SK-N-SH (cell line): ENCODE measurements around the gene EXOC7. TPM values are rescaled to one million over a fixed set of nuclear protein-coding genes. Genes with fewer than 3 reads are reported as not detected.

Experiments
- CTCF ChIA-PET: fragments of 300-600, 350-600 bp; formaldehyde crosslinking; extraction: SDS; loops from one replicate; lab custom pipeline; 2021; lab: Yijun Ruan, JAX
- POLR2A ChIA-PET: fragments of 350-600 bp; sonication (Branson Sonifier 250); formaldehyde crosslinking; extraction: SDS; loops from one replicate; lab custom pipeline; 2020; ENCODE audit warnings: antibody characterized with exemption, inconsistent platforms; lab: Yijun Ruan, JAX
- DNase-seq: peaks from one replicate; pipeline ENCODE4 v3.0.0; 2012
- H2AFZ ChIP-seq: fragments of 200-600 bp; sonication (generic); 2 replicates; pipeline ENCODE4 v1.8.1; 2016; ENCODE audit warnings: antibody characterized with exemption, mild to moderate bottlenecking, low read depth
- H3F3A ChIP-seq: fragments of 200-600 bp; sonication (generic); replicated peaks from 2 replicates; pipeline ENCODE3; 2016; ENCODE audit warnings: antibody characterized with exemption, mild to moderate bottlenecking; ENCODE audit not compliant: insufficient read depth
- H3K27ac ChIP-seq, 2 experiments: fragments of 200-500 bp in 1 of 2; fragments of 200-600 bp in 1 of 2; sonication (Bioruptor generic) in 1 of 2; sonication (generic), shearing (Covaris generic) in 1 of 2; 2 replicates each; pipeline versions ENCODE4 v1.5.1 to v1.6.1; 2014 to 2016; ENCODE audit warnings: low read depth in 2 of 2, inconsistent platforms in 1 of 2, low read length in 1 of 2, mild to moderate bottlenecking in 1 of 2, mixed read lengths in 1 of 2
- H3K27me3 ChIP-seq: fragments of 200-600 bp; sonication (generic), shearing (Covaris generic); 2 replicates; pipeline ENCODE4 v1.6.1; 2016; ENCODE audit warnings: mixed run types; ENCODE audit not compliant: insufficient read depth
- H3K36me3 ChIP-seq, 2 experiments: fragments of 200-500 bp in 1 of 2; fragments of 200-600 bp in 1 of 2; sonication (Bioruptor generic) in 1 of 2; sonication (generic) in 1 of 2; replicated peaks in 1 of 2; 2 replicates each; pipeline versions ENCODE3 to v1.5.1; 2014 to 2016; ENCODE audit warnings: low read length in 1 of 2, mild to moderate bottlenecking in 1 of 2; ENCODE audit not compliant: insufficient read depth in 2 of 2, control insufficient read depth in 1 of 2
- H3K4me1 ChIP-seq, 2 experiments: fragments of 200-500 bp in 1 of 2; fragments of 200-600 bp in 1 of 2; sonication (Bioruptor generic) in 1 of 2; sonication (generic), shearing (Covaris generic) in 1 of 2; 2 replicates each; pipeline versions ENCODE4 v1.5.1 to v1.6.1; 2014 to 2016; ENCODE audit warnings: low read depth in 1 of 2, low read length in 1 of 2, mixed run types in 1 of 2; ENCODE audit not compliant: insufficient read depth in 2 of 2, control insufficient read depth in 1 of 2
- H3K4me2 ChIP-seq: fragments of 200-600 bp; sonication (generic), shearing (Covaris generic); 2 replicates; pipeline ENCODE4 v1.6.1; 2017; ENCODE audit warnings: mixed run types
- H3K4me3 ChIP-seq, 2 experiments: fragments of 200-500 bp in 1 of 2; fragments of 200-600 bp in 1 of 2; sonication (Bioruptor generic) in 1 of 2; sonication (generic), shearing (Covaris generic) in 1 of 2; 2 replicates each; pipeline versions ENCODE4 v1.5.1 to v1.8.1; 2014 to 2016; ENCODE audit warnings: low read depth in 2 of 2, inconsistent platforms in 1 of 2, low read length in 1 of 2, mild to moderate bottlenecking in 1 of 2, mixed read lengths in 1 of 2, moderate library complexity in 1 of 2
- H3K79me2 ChIP-seq: fragments of 200-600 bp; sonication (generic); 2 replicates; pipeline ENCODE4 v1.8.1; 2017; ENCODE audit warnings: mild to moderate bottlenecking; ENCODE audit not compliant: insufficient read depth
- H3K9ac ChIP-seq: fragments of 200-600 bp; sonication (generic); 2 replicates; pipeline ENCODE4 v1.6.1; 2017; ENCODE audit warnings: mixed run types
- H3K9me2 ChIP-seq: fragments of 200-600 bp; sonication (generic); 2 replicates; pipeline ENCODE4 v1.6.1; 2017; ENCODE audit warnings: mixed run types
- H3K9me3 ChIP-seq: fragments of 200-600 bp; sonication (generic); 2 replicates; pipeline ENCODE4 v1.6.1; 2017; ENCODE audit warnings: mixed run types, mild to moderate bottlenecking, moderate library complexity
- H4K20me1 ChIP-seq: fragments of 200-600 bp; sonication (generic); 2 replicates; pipeline ENCODE4 v1.6.1; 2017; ENCODE audit warnings: mild to moderate bottlenecking, mixed run types; ENCODE audit not compliant: insufficient read depth
- CHD2 ChIP-seq: fragments of 150-350 bp; IDR thresholded peaks from 2 replicates; pipeline ENCODE4 v1.6.1; 2018; ENCODE audit warnings: low read length; ENCODE audit not compliant: partially characterized antibody
- ELF1 ChIP-seq: IDR thresholded peaks from 2 replicates; pipeline ENCODE4 v1.4.0; 2012
- EP300 ChIP-seq, 2 experiments: IDR thresholded peaks; 2 replicates each; pipeline versions ENCODE4 v1.4.0 to v1.6.1; 2012; ENCODE audit warnings: borderline replicate concordance in 1 of 2, low read depth in 1 of 2, low read length in 1 of 2
- FOXJ3 ChIP-seq: sonication (generic); formaldehyde crosslinking; IDR thresholded peaks from 2 replicates; pipeline ENCODE4 v1.5.1; 2020; ENCODE audit warnings: mild to moderate bottlenecking, missing genetic modification reagents
- GABPA ChIP-seq: IDR thresholded peaks from 2 replicates; pipeline ENCODE4 v1.4.0; 2012; ENCODE audit warnings: low read depth, mild to moderate bottlenecking
- JUND ChIP-seq: IDR thresholded peaks from 2 replicates; pipeline ENCODE4 v1.4.0; 2012
- MEF2A ChIP-seq: IDR thresholded peaks from 2 replicates; pipeline ENCODE4 v1.4.0; 2012; ENCODE audit warnings: low read depth, borderline replicate concordance
- MXI1 ChIP-seq: IDR thresholded peaks from 2 replicates; pipeline ENCODE4 v1.6.1; 2012; ENCODE audit warnings: mild to moderate bottlenecking, low read depth, low read length, improper control_type of control experiment
- NFIC ChIP-seq: IDR thresholded peaks from 2 replicates; pipeline ENCODE4 v1.4.0; 2012; ENCODE audit warnings: borderline replicate concordance
- NRF1 ChIP-seq: IDR thresholded peaks from 2 replicates; pipeline ENCODE4 v1.6.1; 2012; ENCODE audit warnings: low read depth, mild to moderate bottlenecking, low read length
- POLR2AphosphoS5 ChIP-seq: IDR thresholded peaks from 2 replicates; pipeline ENCODE4 v1.6.1; 2012; ENCODE audit warnings: low read depth, low read length
- RCOR1 ChIP-seq: fragments of 150-350 bp; IDR thresholded peaks from 2 replicates; pipeline ENCODE4 v1.6.1; 2017; ENCODE audit warnings: antibody characterized with exemption, low read length
- SMC3 ChIP-seq: IDR thresholded peaks from 2 replicates; pipeline ENCODE4 v1.6.1; 2012; ENCODE audit warnings: low read depth, low read length, improper control_type of control experiment
- TEAD4 ChIP-seq: IDR thresholded peaks from 2 replicates; pipeline ENCODE4 v1.4.0; 2012; ENCODE audit warnings: mild to moderate bottlenecking, borderline replicate concordance; ENCODE audit not compliant: insufficient read depth
- YY1 ChIP-seq: IDR thresholded peaks from 2 replicates; pipeline ENCODE4 v1.4.0; 2012; ENCODE audit warnings: low read depth, mild to moderate bottlenecking
- WGBS: methylation state at CpG from one replicate; pipeline ENCODE4 v1.1.6; 2017; ENCODE audit warnings: low lambda C conversion rate; 5-methylcytosine and 5-hydroxymethylcytosine counted together
- polyA plus RNA-seq, 3 experiments: library from polyadenylated mRNA; depleted of rRNA; stranded (reverse); fragments of >200 nt; gene quantifications; 2 replicates each; pipeline ENCODE4 v1.2.3, GENCODE V29; 2012
- TF ChIP-seq, protein P1 (sequence below): fragments of 200-600 bp; sonication (generic); IDR thresholded peaks from 2 replicates; pipeline ENCODE4 v1.6.1; 2017; ENCODE audit warnings: antibody characterized with exemption, mild to moderate bottlenecking, moderate library complexity
- TF ChIP-seq, protein P2 (sequence below): fragments of 150-350 bp; IDR thresholded peaks from 2 replicates; pipeline ENCODE4 v1.6.1; 2017; ENCODE audit warnings: antibody characterized with exemption, low read length, low read depth, borderline replicate concordance
- TF ChIP-seq, protein P3 (sequence below): IDR thresholded peaks from 2 replicates; pipeline ENCODE4; 2012
- TF ChIP-seq, protein P4 (sequence below): IDR thresholded peaks from 2 replicates; pipeline ENCODE4 v1.4.0; 2012; ENCODE audit warnings: low read depth, borderline replicate concordance
- TF ChIP-seq, protein P5 (sequence below): IDR thresholded peaks from 2 replicates; pipeline ENCODE4 v1.4.0; 2012; ENCODE audit warnings: low read depth, borderline replicate concordance

Gene EXOC7
- polyA plus RNA-seq, 1 of the 3 experiments (the other 2 are of a cell fraction), result 129 TPM

DNA sequence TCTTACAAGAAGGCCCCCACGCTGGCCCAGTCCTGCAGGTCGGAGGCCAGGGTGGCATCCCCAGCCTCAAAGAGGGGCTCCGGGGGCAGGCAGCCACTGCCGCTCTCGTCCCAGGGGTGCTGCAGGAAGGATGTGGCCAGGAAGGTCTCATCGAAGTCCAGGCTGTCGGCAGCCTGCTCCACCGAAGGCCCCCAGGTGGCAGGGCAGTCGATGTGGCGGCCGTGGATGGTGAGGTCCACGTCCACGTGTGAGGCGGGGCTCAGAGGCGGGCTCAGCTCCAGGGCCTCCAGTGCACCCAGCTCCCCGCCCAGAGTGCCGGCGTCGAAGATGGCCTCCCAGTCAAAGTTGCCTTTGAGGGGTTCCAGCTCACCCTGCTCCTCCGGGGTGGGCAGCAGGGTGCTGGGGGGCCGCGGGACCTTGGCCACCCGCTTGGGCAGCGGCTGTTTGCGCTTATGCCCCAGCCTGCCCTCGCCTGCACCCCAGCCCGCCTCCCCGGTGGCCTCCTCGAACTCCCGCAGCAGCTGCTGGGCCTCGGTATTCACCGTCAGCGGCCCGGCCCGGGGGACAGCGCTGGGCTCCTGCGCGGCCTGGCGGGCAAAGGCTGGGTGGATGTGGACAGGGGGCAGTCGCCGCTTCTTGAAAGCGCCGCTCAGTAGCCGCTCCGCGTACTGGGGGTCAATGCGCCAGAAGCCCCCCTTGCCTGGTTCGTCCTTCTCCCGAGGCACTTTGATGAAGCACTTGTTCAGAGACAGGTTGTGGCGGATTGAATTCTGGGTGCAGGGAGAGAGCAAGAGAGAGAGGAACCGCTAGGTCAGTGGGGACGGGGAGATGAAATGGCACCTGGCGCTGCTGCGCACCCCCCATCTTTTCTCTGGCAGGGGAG is 34.0 kb upstream of the EXOC7 start (continued):
- TF ChIP-seq SMC3 (no peak), MXI1 (no peak), NFIC (no peak), GABPA (no peak)
- TF ChIP-seq, protein P1, sequence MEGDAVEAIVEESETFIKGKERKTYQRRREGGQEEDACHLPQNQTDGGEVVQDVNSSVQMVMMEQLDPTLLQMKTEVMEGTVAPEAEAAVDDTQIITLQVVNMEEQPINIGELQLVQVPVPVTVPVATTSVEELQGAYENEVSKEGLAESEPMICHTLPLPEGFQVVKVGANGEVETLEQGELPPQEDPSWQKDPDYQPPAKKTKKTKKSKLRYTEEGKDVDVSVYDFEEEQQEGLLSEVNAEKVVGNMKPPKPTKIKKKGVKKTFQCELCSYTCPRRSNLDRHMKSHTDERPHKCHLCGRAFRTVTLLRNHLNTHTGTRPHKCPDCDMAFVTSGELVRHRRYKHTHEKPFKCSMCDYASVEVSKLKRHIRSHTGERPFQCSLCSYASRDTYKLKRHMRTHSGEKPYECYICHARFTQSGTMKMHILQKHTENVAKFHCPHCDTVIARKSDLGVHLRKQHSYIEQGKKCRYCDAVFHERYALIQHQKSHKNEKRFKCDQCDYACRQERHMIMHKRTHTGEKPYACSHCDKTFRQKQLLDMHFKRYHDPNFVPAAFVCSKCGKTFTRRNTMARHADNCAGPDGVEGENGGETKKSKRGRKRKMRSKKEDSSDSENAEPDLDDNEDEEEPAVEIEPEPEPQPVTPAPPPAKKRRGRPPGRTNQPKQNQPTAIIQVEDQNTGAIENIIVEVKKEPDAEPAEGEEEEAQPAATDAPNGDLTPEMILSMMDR, result no peak
- TF ChIP-seq, protein P2, sequence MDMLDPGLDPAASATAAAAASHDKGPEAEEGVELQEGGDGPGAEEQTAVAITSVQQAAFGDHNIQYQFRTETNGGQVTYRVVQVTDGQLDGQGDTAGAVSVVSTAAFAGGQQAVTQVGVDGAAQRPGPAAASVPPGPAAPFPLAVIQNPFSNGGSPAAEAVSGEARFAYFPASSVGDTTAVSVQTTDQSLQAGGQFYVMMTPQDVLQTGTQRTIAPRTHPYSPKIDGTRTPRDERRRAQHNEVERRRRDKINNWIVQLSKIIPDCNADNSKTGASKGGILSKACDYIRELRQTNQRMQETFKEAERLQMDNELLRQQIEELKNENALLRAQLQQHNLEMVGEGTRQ, result no peak

DNA sequence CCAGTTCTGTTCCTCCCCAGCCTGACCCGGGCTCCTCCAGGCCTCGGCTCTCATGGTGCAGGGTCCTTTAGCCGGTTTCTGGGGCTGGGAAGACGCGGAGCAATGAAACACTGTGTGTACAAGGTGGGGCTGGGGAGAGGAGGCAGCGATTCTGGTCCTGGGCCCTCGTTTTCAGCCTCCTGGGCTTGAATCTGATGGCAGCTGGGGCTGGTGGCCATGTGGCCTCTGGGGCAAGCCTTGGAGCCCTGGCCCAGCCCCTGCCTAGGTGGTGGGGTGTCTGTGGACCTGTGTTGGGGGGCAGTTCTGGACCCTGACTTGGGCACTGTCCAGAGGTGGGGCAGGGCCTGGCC is 33.4 kb upstream of the EXOC7 start:
- H3K4me1 ChIP-seq, result peaks cover 0 to 15% of the 10 kb centered on the region in 2 experiments; a peak in 2 of 4 replicates
- no peak overlapping the region for H3K9ac ChIP-seq
- H2AFZ ChIP-seq, result no peak overlapping the region
- no peak overlapping the region for H3K4me3 ChIP-seq
- WGBS, result 81% methylated on average over 7 of the region's 7 CpGs
- H3K27ac ChIP-seq, result no peak overlapping the region
- H3K4me2 ChIP-seq, result no peak overlapping the region
- H3F3A ChIP-seq, result peaks cover 3% of the 10 kb centered on the region
- ChIA-PET POLR2A (no interaction called here), CTCF (interaction anchor here (2.1 to 10.9 kb wide), 2 partner anchors 16 to 142 kb away, joined by 13 to 88 read pairs; no protein-coding TSS in a partner anchor)
- H3K9me2 ChIP-seq, result no peaks in the 10 kb centered on the region
- no peaks in the 10 kb centered on the region for H3K36me3 ChIP-seq
- H4K20me1 ChIP-seq, result no peaks in the 10 kb centered on the region
- no peaks in the 10 kb centered on the region for H3K9me3 ChIP-seq
- H3K79me2 ChIP-seq, result no peaks in the 10 kb centered on the region
- no peak for TF ChIP-seq JUND
- TF ChIP-seq, protein P3, sequence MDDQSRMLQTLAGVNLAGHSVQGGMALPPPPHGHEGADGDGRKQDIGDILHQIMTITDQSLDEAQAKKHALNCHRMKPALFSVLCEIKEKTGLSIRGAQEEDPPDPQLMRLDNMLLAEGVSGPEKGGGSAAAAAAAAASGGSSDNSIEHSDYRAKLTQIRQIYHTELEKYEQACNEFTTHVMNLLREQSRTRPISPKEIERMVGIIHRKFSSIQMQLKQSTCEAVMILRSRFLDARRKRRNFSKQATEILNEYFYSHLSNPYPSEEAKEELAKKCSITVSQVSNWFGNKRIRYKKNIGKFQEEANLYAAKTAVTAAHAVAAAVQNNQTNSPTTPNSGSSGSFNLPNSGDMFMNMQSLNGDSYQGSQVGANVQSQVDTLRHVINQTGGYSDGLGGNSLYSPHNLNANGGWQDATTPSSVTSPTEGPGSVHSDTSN, result no peak
- no peak for TF ChIP-seq ELF1
- TF ChIP-seq NRF1, result no peak
- TF ChIP-seq, protein P4, sequence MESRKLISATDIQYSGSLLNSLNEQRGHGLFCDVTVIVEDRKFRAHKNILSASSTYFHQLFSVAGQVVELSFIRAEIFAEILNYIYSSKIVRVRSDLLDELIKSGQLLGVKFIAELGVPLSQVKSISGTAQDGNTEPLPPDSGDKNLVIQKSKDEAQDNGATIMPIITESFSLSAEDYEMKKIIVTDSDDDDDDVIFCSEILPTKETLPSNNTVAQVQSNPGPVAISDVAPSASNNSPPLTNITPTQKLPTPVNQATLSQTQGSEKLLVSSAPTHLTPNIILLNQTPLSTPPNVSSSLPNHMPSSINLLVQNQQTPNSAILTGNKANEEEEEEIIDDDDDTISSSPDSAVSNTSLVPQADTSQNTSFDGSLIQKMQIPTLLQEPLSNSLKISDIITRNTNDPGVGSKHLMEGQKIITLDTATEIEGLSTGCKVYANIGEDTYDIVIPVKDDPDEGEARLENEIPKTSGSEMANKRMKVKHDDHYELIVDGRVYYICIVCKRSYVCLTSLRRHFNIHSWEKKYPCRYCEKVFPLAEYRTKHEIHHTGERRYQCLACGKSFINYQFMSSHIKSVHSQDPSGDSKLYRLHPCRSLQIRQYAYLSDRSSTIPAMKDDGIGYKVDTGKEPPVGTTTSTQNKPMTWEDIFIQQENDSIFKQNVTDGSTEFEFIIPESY, result no peak
- TF ChIP-seq POLR2AphosphoS5, result no peak
- TF ChIP-seq TEAD4, result no peak
- TF ChIP-seq, protein P5, sequence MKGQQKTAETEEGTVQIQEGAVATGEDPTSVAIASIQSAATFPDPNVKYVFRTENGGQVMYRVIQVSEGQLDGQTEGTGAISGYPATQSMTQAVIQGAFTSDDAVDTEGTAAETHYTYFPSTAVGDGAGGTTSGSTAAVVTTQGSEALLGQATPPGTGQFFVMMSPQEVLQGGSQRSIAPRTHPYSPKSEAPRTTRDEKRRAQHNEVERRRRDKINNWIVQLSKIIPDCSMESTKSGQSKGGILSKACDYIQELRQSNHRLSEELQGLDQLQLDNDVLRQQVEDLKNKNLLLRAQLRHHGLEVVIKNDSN, result no peak
- TF ChIP-seq YY1, result no peak
- no peak for TF ChIP-seq FOXJ3
- no peak for TF ChIP-seq RCOR1
- no peak for TF ChIP-seq MEF2A
- no peak for TF ChIP-seq EP300 (IDR thresholded peaks at IDR 0.05; ENCODE audit: borderline replicate concordance in 1 of 2, low read depth in 1 of 2, low read length in 1 of 2)
- TF ChIP-seq NFIC, result no peak
- TF ChIP-seq CHD2, result no peak
- TF ChIP-seq, all 33 proteins: peak for 0
- DNase-seq, result no peak
- H3K27me3 ChIP-seq, result peaks cover 20% of the 10 kb centered on the region; the same call in 1 of the 2 replicates
